ENCODE results near the gene PAX2. TPM values are rescaled to one million over a fixed set of nuclear protein-coding genes. Genes with fewer than 3 reads are reported as not detected.

The PAX2 gene
- total RNA-seq, 1 experiment from 2014 or later, result not detected

DNA sequence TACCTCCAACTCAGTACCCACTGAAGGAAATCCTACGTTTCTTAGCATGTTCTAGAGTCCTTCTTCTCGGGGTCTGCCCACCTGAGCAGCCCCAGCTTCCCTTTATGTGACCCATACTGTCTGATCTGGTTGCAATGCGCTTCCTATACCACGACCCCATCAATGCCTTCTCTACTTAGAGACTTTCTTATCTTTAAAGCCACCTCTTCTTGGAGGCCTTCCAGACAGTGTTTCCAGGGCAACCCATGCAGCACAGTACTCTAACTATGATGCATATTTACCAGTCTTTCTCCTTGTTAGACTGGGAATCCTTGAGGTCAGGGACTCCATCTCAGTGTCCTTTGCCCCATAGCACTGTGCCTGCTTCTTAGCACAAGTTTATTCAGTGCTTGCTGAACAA lies 112.9 kb downstream of the PAX2 start:
- Histone ChIP-seq H2AK5ac (ENCODE audit: insufficient read length, low read length) (no peak overlapping the region), H4K5ac (ENCODE audit: insufficient read length, low read depth, low read length) (no peak overlapping the region), H3K23me2 (ENCODE audit: insufficient read length, low read depth, low read length, poor library complexity, severe bottlenecking) (no peaks in the 10 kb centered on the region), H2BK20ac (ENCODE audit: low read depth, low read length, poor library complexity, severe bottlenecking) (no peak overlapping the region), H2BK120ac (ENCODE audit: low read depth, low read length, poor library complexity, severe bottlenecking) (no peak overlapping the region), H3K27ac (ENCODE audit: insufficient read length, low read depth, low read length) (no peak overlapping the region), H3K18ac (ENCODE audit: insufficient read length, low read depth, low read length) (no peak overlapping the region), H3K4me2 (ENCODE audit: insufficient read depth, insufficient read length, low read length) (no peak overlapping the region), H2BK5ac (ENCODE audit: insufficient read length, low read length) (no peak overlapping the region), H3K9ac (ENCODE audit: extremely low read depth, insufficient read length, low read length) (no peak overlapping the region), H3K56ac (ENCODE audit: insufficient read length, low read depth, low read length) (no peak overlapping the region), H3K14ac (ENCODE audit: insufficient read depth, low read length) (no peak overlapping the region), H3K23ac (ENCODE audit: insufficient read length, low read depth, low read length) (no peak overlapping the region), H3K9me3 (ENCODE audit: control insufficient read depth, low read depth, low read length) (no peaks in the 10 kb centered on the region), H2AFZ (ENCODE audit: low read length) (no peak overlapping the region), H3K79me2 (ENCODE audit: insufficient read depth, low read length) (no peaks in the 10 kb centered on the region), H3T11ph (ENCODE audit: low read length) (no peak overlapping the region), H3K4me1 (ENCODE audit: insufficient read depth, low read length) (no peaks in the 10 kb centered on the region), H2BK12ac (ENCODE audit: insufficient read length, low read depth, low read length) (no peak overlapping the region), H4K91ac (ENCODE audit: insufficient read length, low read depth, low read length) (no peak overlapping the region), H4K20me1 (ENCODE audit: control insufficient read depth, insufficient read depth, insufficient read length) (no peaks in the 10 kb centered on the region), H3K79me1 (ENCODE audit: insufficient read depth, low read depth, low read length, poor library complexity, severe bottlenecking) (no peaks in the 10 kb centered on the region), H2BK15ac (ENCODE audit: low read depth, low read length) (no peak overlapping the region), H3K27me3 (ENCODE audit: insufficient read depth, low read length) (peaks cover 4% of the 10 kb centered on the region; the same call in 1 of the 2 replicates), H4K8ac (replicated peaks; ENCODE audit: insufficient read length, low read depth, low read length) (no peak overlapping the region), H3K4ac (ENCODE audit: low read depth, low read length) (no peak overlapping the region)
- peaks cover 0 to 11% of the 10 kb centered on the region in 2 experiments; a peak in 1 of 4 replicates for H3K4me1 Mint-ChIP-seq
- no peaks in the 10 kb centered on the region for H3K36me3 Mint-ChIP-seq (ENCODE audit: insufficient read depth in 1 of 3, low read depth in 3 of 3)
- H3K9me3 Mint-ChIP-seq, result no peaks in the 10 kb centered on the region; a peak in 2 of 5 replicates
- TF ChIP-seq, protein P1, sequence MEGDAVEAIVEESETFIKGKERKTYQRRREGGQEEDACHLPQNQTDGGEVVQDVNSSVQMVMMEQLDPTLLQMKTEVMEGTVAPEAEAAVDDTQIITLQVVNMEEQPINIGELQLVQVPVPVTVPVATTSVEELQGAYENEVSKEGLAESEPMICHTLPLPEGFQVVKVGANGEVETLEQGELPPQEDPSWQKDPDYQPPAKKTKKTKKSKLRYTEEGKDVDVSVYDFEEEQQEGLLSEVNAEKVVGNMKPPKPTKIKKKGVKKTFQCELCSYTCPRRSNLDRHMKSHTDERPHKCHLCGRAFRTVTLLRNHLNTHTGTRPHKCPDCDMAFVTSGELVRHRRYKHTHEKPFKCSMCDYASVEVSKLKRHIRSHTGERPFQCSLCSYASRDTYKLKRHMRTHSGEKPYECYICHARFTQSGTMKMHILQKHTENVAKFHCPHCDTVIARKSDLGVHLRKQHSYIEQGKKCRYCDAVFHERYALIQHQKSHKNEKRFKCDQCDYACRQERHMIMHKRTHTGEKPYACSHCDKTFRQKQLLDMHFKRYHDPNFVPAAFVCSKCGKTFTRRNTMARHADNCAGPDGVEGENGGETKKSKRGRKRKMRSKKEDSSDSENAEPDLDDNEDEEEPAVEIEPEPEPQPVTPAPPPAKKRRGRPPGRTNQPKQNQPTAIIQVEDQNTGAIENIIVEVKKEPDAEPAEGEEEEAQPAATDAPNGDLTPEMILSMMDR (conservative IDR thresholded peaks at IDR 0.05), result no peak
- peaks cover 100% of the 10 kb centered on the region for H3K27me3 Mint-ChIP-seq (ENCODE audit: low read depth)
- no peak overlapping the region; a peak in 1 of 7 replicates for H3K27ac Mint-ChIP-seq
- no peak overlapping the region for H3K4me3 Mint-ChIP-seq
- DNase-seq, result no peak
- WGBS (ENCODE audit: extremely low coverage, insufficient read length, low lambda C conversion rate), result no CpG with 5 or more reads among the region's 4 CpGs
